Parathyroid adenoma (tissue), 2 donors: ENCODE results near the gene HDGF.

Source experiments
- H2AFZ ChIP-seq: fragments of 300-600 bp; sonication (generic); one replicate; pipeline ENCODE4 v1.7.0; 2017; ENCODE audit warnings: antibody characterized with exemption, mild to moderate bottlenecking
- H3K27ac ChIP-seq: fragments of 300-600 bp; sonication (generic); one replicate; pipeline ENCODE4 v1.7.0; 2017
- H3K27me3 ChIP-seq: fragments of 300-600 bp; sonication (generic); one replicate; pipeline ENCODE4 v1.7.0; 2017; ENCODE audit warnings: low read length; ENCODE audit not compliant: control insufficient read depth, insufficient read depth
- H3K36me3 ChIP-seq: fragments of 300-600 bp; sonication (generic); one replicate; pipeline ENCODE4 v1.7.0; 2017; ENCODE audit warnings: low read length; ENCODE audit not compliant: control insufficient read depth, insufficient read depth
- H3K4me1 ChIP-seq: fragments of 300-600 bp; sonication (generic); one replicate; pipeline ENCODE4 v1.7.0; 2017; ENCODE audit warnings: control low read depth
- H3K4me2 ChIP-seq: fragments of 300-600 bp; sonication (generic); one replicate; pipeline ENCODE4 v1.7.0; 2017; ENCODE audit warnings: low read length
- H3K4me3 ChIP-seq: fragments of 300-600 bp; sonication (generic); one replicate; pipeline ENCODE4 v1.7.0; 2017; ENCODE audit warnings: low read depth, low read length
- H3K79me2 ChIP-seq: fragments of 300-600 bp; sonication (generic); one replicate; pipeline ENCODE4 v1.7.0; 2017; ENCODE audit warnings: control low read depth
- H3K9ac ChIP-seq: fragments of 300-600 bp; sonication (generic); one replicate; pipeline ENCODE4 v1.7.0; 2017; ENCODE audit warnings: mild to moderate bottlenecking
- H3K9me3 ChIP-seq: fragments of 300-600 bp; sonication (generic); one replicate; pipeline ENCODE4 v1.7.0; 2017; ENCODE audit warnings: low read length; ENCODE audit not compliant: control insufficient read depth
- CTCF ChIP-seq: fragments of 300-600 bp; sonication (generic); IDR thresholded peaks from one replicate; pipeline ENCODE4 v1.7.0; 2017; ENCODE audit warnings: antibody characterized with exemption, mild to moderate bottlenecking
- donor health status: primary hyperparathyroidism.

The HDGF gene

GRCh38 chr1:156692925-156693847 is 58.3 kb downstream of the HDGF start:
- Histone ChIP-seq H2AFZ (peak overlapping the region; percentile 61), H3K9me3 (no peaks in the 10 kb centered on the region), H3K9ac (no peak overlapping the region), H3K4me2 (peak overlapping the region; percentile 50), H3K27ac (peak overlapping the region; percentile 85), H3K27me3 (no peaks in the 10 kb centered on the region), H3K36me3 (no peaks in the 10 kb centered on the region), H3K79me2 (no peaks in the 10 kb centered on the region), H3K4me3 (peak overlapping the region; percentile 17), H3K4me1 (peaks cover 22% of the 10 kb centered on the region)
- no peak for TF ChIP-seq CTCF

- peak overlapping the region; percentile 85 for H3K27ac ChIP-seq
- H3K27me3 ChIP-seq: no peaks in the 10 kb centered on the region
- no peaks in the 10 kb centered on the region for H3K36me3 ChIP-seq
- peak overlapping the region; percentile 50 for H3K4me2 ChIP-seq
- no peaks in the 10 kb centered on the region for H3K9me3 ChIP-seq
- peak overlapping the region; percentile 17 for H3K4me3 ChIP-seq
- TF ChIP-seq CTCF: no peak
- H3K79me2 ChIP-seq: no peaks in the 10 kb centered on the region
- peak overlapping the region; percentile 68 for H2AFZ ChIP-seq
- H3K4me1 ChIP-seq: peaks cover 20% of the 10 kb centered on the region
- H3K9ac ChIP-seq: no peak overlapping the region
Observed at GRCh38 chr1:156692441-156692924, 59.0 kb downstream of the HDGF start.
